NCI-H2081 treated with DMSO at 0.1 percent for 48 hours (cell line): ENCODE results near the gene SYT5.

Source experiments
- DNase-seq: peaks from one replicate; lab custom pipeline; 2025; lab: John Stamatoyannopoulos, UW

SYT5 gene

DNA sequence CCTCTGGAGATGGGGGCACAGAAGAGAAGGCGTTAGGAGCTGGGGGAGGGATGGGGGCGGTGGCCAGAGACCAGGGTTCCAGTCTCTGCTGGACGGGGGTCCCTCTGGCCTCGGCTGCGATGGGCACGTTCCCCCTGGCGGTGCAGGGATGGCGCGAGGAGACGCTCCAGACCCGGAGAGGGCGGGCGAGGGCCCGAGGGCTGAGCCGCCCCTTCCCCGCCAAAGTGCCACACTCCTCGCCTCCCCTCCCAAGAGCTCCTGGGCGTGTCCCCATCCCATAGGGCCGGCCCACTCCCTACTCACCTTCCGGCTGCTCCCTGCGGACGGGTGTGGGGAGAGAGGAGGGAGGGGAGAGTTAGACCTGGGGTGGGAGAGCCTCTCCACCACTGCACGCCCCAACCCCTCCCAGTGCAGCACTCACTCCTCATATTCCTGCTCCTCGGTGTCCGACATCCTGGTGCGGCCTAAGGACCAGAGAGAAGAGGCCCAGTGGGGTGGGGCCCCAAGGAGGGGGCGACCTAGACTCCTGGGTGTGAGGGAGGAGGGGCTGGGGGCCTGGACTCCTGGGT is 33.3 kb downstream of the SYT5 start:
- DNase-seq = no peak

DNA sequence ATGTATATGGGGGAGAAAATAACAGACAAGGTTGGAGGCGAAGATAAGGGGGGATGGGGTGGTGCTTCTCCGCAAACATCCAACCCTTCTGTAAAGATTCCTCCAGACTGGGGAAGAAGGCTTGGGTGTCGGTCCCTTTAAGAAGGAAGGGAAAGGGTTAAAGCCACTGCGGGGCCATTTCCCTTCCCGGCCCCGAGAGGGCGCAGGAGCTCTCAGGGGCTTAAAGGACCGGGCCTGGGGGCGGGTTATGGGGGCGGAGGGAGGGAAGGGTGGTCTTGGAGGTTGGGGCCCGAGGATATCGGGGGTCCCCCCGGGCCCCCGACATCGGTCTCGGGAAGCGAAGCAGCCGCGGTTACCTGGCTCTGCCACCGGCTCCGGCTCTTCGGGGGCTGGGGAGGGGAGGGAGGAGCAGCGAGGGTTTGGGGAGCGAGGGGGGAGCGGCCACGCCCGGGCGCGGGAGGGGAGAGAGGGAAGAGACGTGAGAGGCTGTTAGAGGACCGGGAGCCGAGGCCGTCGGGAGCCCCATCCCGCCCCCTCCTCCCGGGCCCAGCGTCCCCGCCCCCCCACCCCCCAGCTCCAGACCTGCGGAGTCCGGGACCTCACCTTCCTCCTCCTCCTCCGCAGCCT is 33.9 kb downstream of the SYT5 start:
- no peak for DNase-seq

DNA sequence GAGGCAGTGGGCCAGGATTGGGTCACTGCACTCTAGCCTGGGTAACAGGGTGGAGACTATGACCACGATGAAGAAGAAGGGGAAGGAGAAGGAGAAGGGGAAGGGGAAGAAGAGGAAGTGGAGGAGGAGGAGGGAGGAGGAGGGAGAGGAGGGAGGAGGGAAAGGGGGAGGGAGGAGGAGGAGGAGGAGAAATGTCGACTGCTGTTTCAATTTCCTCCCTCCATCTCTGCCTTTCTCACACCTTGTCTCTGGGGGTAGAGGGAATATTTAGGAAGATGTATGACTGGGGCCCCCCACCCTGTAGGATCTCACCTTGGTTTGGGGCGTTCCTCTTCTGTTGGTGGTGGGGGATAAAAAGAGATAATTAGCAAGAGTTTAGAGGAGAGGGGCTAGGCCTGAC is 34.9 kb downstream of the SYT5 start:
- no peak for DNase-seq

DNA sequence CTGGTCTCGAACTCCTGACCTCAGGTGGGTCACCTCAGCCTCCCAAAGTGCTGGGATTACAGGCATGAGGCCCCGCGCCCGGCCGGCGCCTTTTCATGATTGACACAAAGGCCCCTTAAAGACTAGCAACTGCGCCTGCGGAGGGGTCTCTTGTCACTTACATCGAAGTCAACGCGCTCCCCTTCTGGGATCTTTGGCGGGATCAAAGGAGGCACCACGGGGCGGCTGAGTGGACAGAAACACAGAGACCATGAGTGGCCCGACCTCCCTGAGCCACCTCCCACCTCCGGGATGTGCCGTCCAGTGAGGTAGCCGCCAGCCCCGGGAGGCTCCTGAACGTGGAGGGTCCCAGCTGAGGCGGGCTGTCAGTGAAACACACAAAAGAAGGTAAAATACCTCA is 38.4 kb downstream of the SYT5 start:
- DNase-seq = no peak

DNA sequence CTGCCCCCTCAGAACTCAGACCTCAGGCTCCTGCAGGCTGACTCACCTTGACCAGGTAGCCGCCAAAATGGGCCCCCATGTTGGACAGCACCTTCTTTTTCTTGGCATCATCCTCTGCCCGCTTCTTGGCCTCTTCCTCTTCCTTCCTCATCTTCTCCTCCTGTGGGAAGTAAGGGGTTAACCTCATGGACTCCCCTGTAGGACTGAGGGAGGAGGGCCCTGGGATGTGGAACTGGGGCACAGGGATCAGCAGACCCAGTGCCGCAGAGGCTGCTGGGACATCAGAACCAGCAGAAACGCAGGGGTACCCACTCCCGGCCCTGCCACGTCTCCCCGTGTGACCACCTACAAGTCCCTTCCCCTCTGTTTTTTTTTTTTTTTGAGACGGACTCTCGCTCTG is 42.2 kb downstream of the SYT5 start:
- DNase-seq = no peak

DNA sequence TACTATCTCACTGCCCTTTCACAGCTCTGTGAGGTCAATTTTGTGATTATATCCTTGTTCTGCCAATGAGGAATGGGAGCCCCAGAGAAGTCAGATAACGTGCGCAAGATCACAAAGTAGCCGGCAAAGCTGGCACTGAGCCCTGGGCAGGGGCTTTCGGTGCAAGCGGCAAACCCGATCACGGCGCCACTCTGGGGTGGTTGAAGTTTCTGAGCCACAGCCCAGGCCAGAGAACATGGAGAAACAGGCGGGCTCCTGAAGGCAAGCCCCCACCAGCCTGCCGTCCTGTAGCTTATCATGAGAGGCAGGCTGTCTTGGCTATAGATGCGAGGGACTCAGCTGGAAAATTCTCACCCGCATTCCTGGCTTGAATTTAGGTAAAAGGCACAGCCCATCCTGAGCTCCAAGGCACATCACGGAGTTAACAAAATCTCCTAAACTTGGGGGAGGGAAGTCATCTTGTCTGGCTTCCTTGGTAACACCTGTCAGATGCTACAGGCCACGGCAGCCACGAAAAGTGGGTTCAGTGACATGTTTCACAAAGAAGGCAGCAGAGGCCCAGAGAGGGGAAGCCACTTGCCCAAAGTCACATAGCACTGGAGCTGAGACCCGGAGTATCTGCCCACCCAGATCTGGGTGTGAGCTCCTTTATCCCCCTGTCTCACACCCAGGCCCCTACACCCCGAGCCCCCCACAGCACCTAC is 43.5 kb downstream of the SYT5 start:
- DNase-seq = no peak

DNA sequence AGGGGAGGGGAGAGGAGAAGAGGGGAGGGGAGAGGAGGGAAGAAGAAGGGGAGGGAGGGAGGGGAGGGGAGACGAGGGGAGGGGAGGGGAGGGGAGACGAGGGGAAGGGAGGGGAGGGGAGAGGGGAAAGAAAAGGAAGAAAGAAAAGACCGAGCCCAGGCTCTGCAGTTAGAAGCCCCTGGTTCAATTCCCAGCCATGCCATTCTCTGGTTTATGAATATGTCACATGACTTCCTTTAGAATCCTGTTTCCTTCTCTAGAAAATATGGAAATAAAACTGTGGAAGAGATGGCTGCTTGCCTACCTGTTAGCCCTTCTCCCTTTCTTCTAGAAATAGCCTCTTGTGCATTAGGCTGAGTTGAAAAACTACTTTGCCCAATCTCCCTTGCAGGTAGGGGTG is 45.4 kb downstream of the SYT5 start:
- DNase-seq = no peak

DNA sequence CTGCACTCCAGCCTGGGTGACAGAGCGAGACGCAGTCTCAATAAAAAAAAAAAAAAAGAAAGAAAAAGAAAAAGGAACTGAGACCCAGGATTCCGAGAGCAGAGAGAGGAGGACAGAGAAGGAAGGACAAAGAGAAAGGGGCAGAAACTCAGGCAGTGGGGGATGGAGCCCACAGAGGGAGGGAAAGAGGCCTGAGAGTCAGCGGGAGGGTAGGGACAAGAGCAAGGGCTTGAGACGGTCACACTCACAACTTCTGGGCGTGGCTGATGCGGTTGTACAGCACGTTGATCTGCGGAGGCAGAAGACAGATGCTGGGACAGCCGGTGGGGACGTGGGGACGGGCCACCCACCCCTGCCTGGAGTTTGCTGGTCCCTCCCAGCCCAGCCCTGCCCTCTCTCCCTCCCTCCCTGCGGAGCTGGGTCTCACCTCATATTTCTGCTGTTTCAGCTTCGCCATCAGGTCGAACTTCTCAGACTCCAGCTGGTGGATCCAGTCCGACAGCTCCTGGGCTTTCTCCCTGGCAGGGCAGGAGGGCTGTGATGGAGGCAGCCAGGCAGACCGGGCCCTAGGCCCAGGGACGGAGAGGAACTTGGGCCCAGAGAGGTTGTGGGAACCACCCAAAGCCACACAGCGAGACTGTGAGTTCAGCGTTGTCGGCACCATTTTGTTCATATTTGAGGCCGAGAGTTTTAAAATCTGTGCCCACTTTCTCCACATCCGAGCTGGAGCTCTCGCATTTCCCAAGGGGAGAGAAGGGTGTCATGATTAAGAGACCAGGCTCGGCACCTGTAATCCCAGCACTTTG is 46.2 kb downstream of the SYT5 start:
- DNase-seq = no peak

DNA sequence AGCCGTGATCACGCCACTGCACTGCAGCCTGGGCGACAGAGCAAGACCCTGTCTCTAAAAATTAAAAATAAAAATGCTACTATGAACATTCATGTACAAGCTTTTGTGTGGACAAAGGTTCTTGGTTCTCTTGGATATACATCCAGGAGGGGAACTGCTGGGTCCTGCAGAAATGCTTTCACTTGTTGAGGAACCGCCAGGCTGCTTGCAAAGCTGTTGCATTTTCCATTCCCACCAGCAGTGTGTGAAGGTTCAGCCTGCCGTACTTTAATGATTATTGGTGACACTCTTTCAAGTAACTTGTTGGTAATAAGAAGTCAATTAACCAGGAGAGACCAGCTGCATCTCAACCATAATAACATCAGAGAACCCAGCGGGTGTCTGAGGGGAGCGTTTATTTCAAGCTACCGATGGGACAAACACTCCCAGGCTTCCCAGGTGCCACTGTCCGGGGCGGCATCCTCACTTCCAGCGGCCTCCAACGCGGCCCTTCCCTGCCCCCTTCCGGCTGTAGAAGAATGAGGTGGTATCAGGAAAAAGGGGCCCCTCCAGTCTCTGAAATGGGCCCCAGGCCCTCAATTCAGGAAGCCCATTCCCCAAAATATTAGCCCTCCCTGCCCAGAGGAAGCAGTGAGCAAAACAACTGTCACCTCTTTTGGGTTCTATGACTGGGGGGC is 47.5 kb downstream of the SYT5 start:
- no peak for DNase-seq

DNA sequence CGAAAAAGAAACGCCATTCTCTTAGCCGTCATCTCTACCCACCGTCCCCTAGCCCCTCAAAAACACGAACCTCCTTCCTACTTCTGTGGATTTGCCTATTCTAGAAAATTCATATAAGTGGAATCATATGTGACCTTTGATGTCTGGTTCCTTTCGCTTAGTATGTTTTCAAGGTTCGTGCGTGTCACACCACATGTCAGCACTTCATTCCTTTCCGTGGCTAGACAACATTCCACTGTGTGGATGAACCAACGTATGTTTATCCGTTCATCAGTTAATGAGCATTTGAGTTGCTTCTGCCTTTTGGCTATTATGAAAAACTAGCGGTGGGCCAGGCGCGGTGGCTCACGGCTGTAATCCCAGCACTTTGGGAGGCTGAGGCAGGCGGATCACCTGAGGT is 48.7 kb downstream of the SYT5 start:
- no peak for DNase-seq
